IPS DF 6.9 (cell line): Measurements from ENCODE around the gene IL19.

ENCODE experiments used
- DNase-seq: peaks from one replicate; pipeline ENCODE4 v3.0.0-alpha.2; 2013; ENCODE audit warnings: low read depth, low spot score
- H3K27ac ChIP-seq: one replicate; pipeline ENCODE4 v1.5.1; 2013; ENCODE audit warnings: low read length, control low read depth
- H3K27me3 ChIP-seq: 2 replicates; pipeline ENCODE4 v1.6.1; 2013; ENCODE audit warnings: mild to moderate bottlenecking, low read length; ENCODE audit not compliant: control insufficient read depth, insufficient read depth
- H3K36me3 ChIP-seq: 2 replicates; pipeline ENCODE4 v1.6.1; 2013; ENCODE audit warnings: low read length; ENCODE audit not compliant: control insufficient read depth, insufficient read depth
- H3K4me1 ChIP-seq: 2 replicates; pipeline ENCODE4 v1.6.1; 2013; ENCODE audit warnings: low read length; ENCODE audit not compliant: control insufficient read depth, insufficient read depth
- H3K4me3 ChIP-seq: 2 replicates; pipeline ENCODE4 v1.5.1; 2013; ENCODE audit warnings: mild to moderate bottlenecking, low read length
- H3K9me3 ChIP-seq: 2 replicates; pipeline ENCODE4 v1.6.1; 2013; ENCODE audit warnings: low read length, inconsistent platforms; ENCODE audit not compliant: control insufficient read depth, insufficient read depth
- WGBS: extraction: QIAGEN DNeasy Blood & Tissue Kit; methylation state at CpG from one replicate; pipeline ENCODE4 v1.1.7; 2013; ENCODE audit warnings: mixed read lengths, missing lambda C conversion rate; ENCODE audit not compliant: insufficient read length, insufficient coverage; 5-methylcytosine and 5-hydroxymethylcytosine counted together

The IL19 gene

GRCh38 chr1:206868264-206868663 lies 97.7 kb downstream of the IL19 start:
- no CpG with 5 or more reads among the region's 1 CpG for WGBS
- H3K27me3 ChIP-seq: no peaks in the 10 kb centered on the region

GRCh38 chr1:206872139-206872538 lies 101.6 kb downstream of the IL19 start:
- Histone ChIP-seq H3K27me3 (no peaks in the 10 kb centered on the region), H3K9me3 (no peaks in the 10 kb centered on the region), H3K4me1 (no peaks in the 10 kb centered on the region), H3K36me3 (no peaks in the 10 kb centered on the region), H3K4me3 (no peak overlapping the region), H3K27ac (no peak overlapping the region)
- WGBS: no CpG with 5 or more reads among the region's 3 CpGs
- DNase-seq: no peak

More at GRCh38 chr1:206868264-206868663, 97.7 kb downstream of the IL19 start:
- H3K4me1 ChIP-seq: no peaks in the 10 kb centered on the region
- no peak overlapping the region for H3K27ac ChIP-seq
- DNase-seq: no peak
- H3K36me3 ChIP-seq: no peaks in the 10 kb centered on the region
- no peak overlapping the region for H3K4me3 ChIP-seq
- H3K9me3 ChIP-seq: no peaks in the 10 kb centered on the region

- WGBS: no CpG with 5 or more reads among the region's 3 CpGs
Measured at GRCh38 chr1:206873603-206874188, 103.1 kb downstream of the IL19 start.

DNA sequence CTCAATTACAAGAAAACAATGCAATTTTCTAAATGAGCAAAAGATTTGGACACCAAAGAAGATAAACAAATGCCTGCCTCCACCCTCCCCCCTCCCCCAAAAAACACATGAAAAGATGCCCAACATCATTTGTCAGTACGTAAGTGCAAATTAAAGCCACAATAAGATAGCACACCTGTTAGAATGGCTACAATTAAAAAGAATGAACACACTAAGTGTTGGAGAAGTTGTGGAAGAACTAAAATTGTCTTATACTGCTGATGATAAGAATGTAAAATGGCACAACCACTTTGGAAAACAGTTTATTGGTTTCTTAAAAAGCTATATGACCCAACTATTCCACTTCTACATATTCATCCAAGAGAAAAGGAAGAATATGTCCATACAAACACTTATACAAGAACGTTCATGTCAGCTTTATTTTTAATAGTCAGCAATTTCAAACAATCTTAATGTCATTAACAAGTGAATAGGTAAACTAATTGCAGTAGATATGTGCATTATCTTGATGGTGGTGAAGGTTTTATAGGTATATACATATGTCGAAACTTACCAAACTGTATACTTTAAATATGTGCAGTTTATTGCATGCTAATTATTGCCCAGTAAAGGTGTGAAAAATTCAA lies 105.3 kb downstream of the IL19 start:
- no CpG with 5 or more reads among the region's 3 CpGs for WGBS
- H3K4me3 ChIP-seq: no peak overlapping the region
- no peaks in the 10 kb centered on the region for H3K9me3 ChIP-seq

More at GRCh38 chr1:206873603-206874188, 103.1 kb downstream of the IL19 start:
- H3K9me3 ChIP-seq: no peaks in the 10 kb centered on the region
- no peak overlapping the region for H3K4me3 ChIP-seq
- no peaks in the 10 kb centered on the region for H3K36me3 ChIP-seq
- no peaks in the 10 kb centered on the region for H3K4me1 ChIP-seq
- no peaks in the 10 kb centered on the region for H3K27me3 ChIP-seq
- no peak overlapping the region for H3K27ac ChIP-seq
- DNase-seq: no peak

GRCh38 chr1:206878456-206878855 lies 107.9 kb downstream of the IL19 start:
- Histone ChIP-seq H3K9me3 (no peaks in the 10 kb centered on the region), H3K4me1 (no peaks in the 10 kb centered on the region), H3K27me3 (no peaks in the 10 kb centered on the region), H3K36me3 (no peaks in the 10 kb centered on the region), H3K27ac (no peak overlapping the region), H3K4me3 (no peak overlapping the region)
- no peak for DNase-seq

More for the DNA sequence above, 105.3 kb downstream of the IL19 start:
- no peaks in the 10 kb centered on the region for H3K4me1 ChIP-seq
- H3K27me3 ChIP-seq: no peaks in the 10 kb centered on the region
- no peaks in the 10 kb centered on the region for H3K36me3 ChIP-seq
- no peak overlapping the region for H3K27ac ChIP-seq
- DNase-seq: no peak

- no peak overlapping the region for H3K4me3 ChIP-seq
- no peaks in the 10 kb centered on the region for H3K27me3 ChIP-seq
- H3K9me3 ChIP-seq: no peaks in the 10 kb centered on the region
- no peak for DNase-seq
- H3K36me3 ChIP-seq: no peaks in the 10 kb centered on the region
- no peaks in the 10 kb centered on the region for H3K4me1 ChIP-seq
- no CpG with 5 or more reads among the region's 3 CpGs for WGBS
- no peak overlapping the region for H3K27ac ChIP-seq
Measured at GRCh38 chr1:206880314-206880713, 109.7 kb downstream of the IL19 start.

- no CpG with 5 or more reads among the region's 3 CpGs for WGBS
Measured at GRCh38 chr1:206882555-206882954, 112.0 kb downstream of the IL19 start.

GRCh38 chr1:206883160-206883559 lies 112.6 kb downstream of the IL19 start:
- Histone ChIP-seq H3K36me3 (no peaks in the 10 kb centered on the region), H3K4me1 (no peaks in the 10 kb centered on the region), H3K9me3 (no peaks in the 10 kb centered on the region), H3K27ac (no peak overlapping the region), H3K27me3 (no peaks in the 10 kb centered on the region), H3K4me3 (no peak overlapping the region)
- whole genome bisulfite sequencing: no CpG with 5 or more reads among the region's 1 CpG
- DNase-seq: no peak

More at GRCh38 chr1:206882555-206882954, 112.0 kb downstream of the IL19 start:
- Histone ChIP-seq H3K27me3 (no peaks in the 10 kb centered on the region), H3K9me3 (no peaks in the 10 kb centered on the region), H3K4me3 (no peak overlapping the region), H3K36me3 (no peaks in the 10 kb centered on the region), H3K27ac (no peak overlapping the region), H3K4me1 (no peaks in the 10 kb centered on the region)
- DNase-seq: no peak

DNA sequence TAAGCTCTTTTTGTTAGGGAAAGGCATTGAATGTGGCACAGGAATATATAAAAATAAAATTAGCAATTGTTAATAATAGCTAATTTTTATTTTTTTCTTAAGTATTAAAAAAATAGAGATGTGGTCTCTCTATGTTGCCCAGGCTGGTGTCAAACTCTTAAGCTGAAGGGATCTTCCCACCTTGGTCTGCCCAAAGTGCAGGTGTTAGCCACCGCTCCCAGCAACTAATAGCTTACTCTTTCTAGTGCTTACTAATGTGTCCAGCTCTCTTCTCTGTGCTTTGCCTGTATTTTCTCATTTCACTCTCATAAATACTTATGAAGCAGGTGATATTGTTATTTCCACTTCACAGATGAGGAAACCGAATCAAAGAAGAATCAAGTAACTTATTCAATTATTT lies 113.3 kb downstream of the IL19 start:
- no peak for DNase-seq
- H3K4me1 ChIP-seq: no peaks in the 10 kb centered on the region
- no peak overlapping the region for H3K4me3 ChIP-seq
- WGBS: no CpG with 5 or more reads among the region's 2 CpGs
- H3K36me3 ChIP-seq: no peaks in the 10 kb centered on the region
- no peaks in the 10 kb centered on the region for H3K27me3 ChIP-seq
- H3K27ac ChIP-seq: no peak overlapping the region
- no peaks in the 10 kb centered on the region for H3K9me3 ChIP-seq

GRCh38 chr1:206885341-206886060 lies 114.9 kb downstream of the IL19 start:
- Histone ChIP-seq H3K36me3 (no peaks in the 10 kb centered on the region), H3K27ac (no peak overlapping the region), H3K4me1 (peaks cover 1% of the 10 kb centered on the region), H3K27me3 (no peaks in the 10 kb centered on the region), H3K4me3 (no peak overlapping the region), H3K9me3 (no peaks in the 10 kb centered on the region)
- WGBS: no CpG with 5 or more reads among the region's 3 CpGs
- DNase-seq: no peak
